ENCODE data around the gene SCUBE3. TPM values are rescaled to one million over a fixed set of nuclear protein-coding genes. Genes with fewer than 3 reads are reported as not detected.

Gene SCUBE3
- total RNA-seq, 1 donor from 2014 or later = 16.3 TPM

- peak overlapping the region; percentile 4 for H3K4me3 Mint-ChIP-seq (ENCODE audit: unreplicated experiment)
- no peaks in the 10 kb centered on the region for H3K27me3 Mint-ChIP-seq (ENCODE audit: unreplicated experiment)
- no peaks in the 10 kb centered on the region for H3K36me3 Mint-ChIP-seq (ENCODE audit: unreplicated experiment)
- no peaks in the 10 kb centered on the region for H3K9me3 Mint-ChIP-seq (ENCODE audit: unreplicated experiment)
- DNase-seq (ENCODE audit: extremely low spot score, unreplicated experiment) = no peak
- no peak for TF ChIP-seq CTCF (IDR thresholded peaks at IDR 0.05)
- H3K4me1 Mint-ChIP-seq (ENCODE audit: unreplicated experiment) = peaks cover 75% of the 10 kb centered on the region
- peak overlapping the region; percentile 90 for H3K27ac Mint-ChIP-seq (ENCODE audit: unreplicated experiment)
Measured at GRCh38 chr6:35181308-35181932, 32.3 kb upstream of the SCUBE3 start.

GRCh38 chr6:35181933-35182612 is 31.7 kb upstream of the SCUBE3 start:
- H3K4me3 Mint-ChIP-seq (ENCODE audit: unreplicated experiment) = no peak overlapping the region
- H3K9me3 Mint-ChIP-seq (ENCODE audit: unreplicated experiment) = no peaks in the 10 kb centered on the region
- no peak for TF ChIP-seq CTCF (IDR thresholded peaks at IDR 0.05)
- H3K36me3 Mint-ChIP-seq (ENCODE audit: unreplicated experiment) = no peaks in the 10 kb centered on the region
- DNase-seq (ENCODE audit: extremely low spot score, unreplicated experiment) = peak; percentile 91
- no peaks in the 10 kb centered on the region for H3K27me3 Mint-ChIP-seq (ENCODE audit: unreplicated experiment)
- H3K4me1 Mint-ChIP-seq (ENCODE audit: unreplicated experiment) = peaks cover 76% of the 10 kb centered on the region
- H3K27ac Mint-ChIP-seq (ENCODE audit: unreplicated experiment) = peak overlapping the region; percentile 90

GRCh38 chr6:35183281-35183680 is 30.5 kb upstream of the SCUBE3 start:
- Mint-ChIP-seq H3K36me3 (ENCODE audit: unreplicated experiment) (no peaks in the 10 kb centered on the region), H3K4me3 (ENCODE audit: unreplicated experiment) (no peak overlapping the region), H3K9me3 (ENCODE audit: unreplicated experiment) (no peaks in the 10 kb centered on the region), H3K4me1 (ENCODE audit: unreplicated experiment) (peaks cover 73% of the 10 kb centered on the region), H3K27me3 (ENCODE audit: unreplicated experiment) (no peaks in the 10 kb centered on the region), H3K27ac (ENCODE audit: unreplicated experiment) (peak overlapping the region; percentile 49)
- DNase-seq (ENCODE audit: extremely low spot score, unreplicated experiment) = no peak
- TF ChIP-seq CTCF (IDR thresholded peaks at IDR 0.05) = no peak

- Mint-ChIP-seq H3K36me3 (ENCODE audit: unreplicated experiment) (no peaks in the 10 kb centered on the region), H3K9me3 (ENCODE audit: unreplicated experiment) (no peaks in the 10 kb centered on the region), H3K4me3 (ENCODE audit: unreplicated experiment) (no peak overlapping the region), H3K27me3 (ENCODE audit: unreplicated experiment) (no peaks in the 10 kb centered on the region), H3K4me1 (ENCODE audit: unreplicated experiment) (peaks cover 67% of the 10 kb centered on the region), H3K27ac (ENCODE audit: unreplicated experiment) (peak overlapping the region; percentile 19)
- DNase-seq (ENCODE audit: extremely low spot score, unreplicated experiment) = no peak
- no peak for TF ChIP-seq CTCF (IDR thresholded peaks at IDR 0.05)
Measured at GRCh38 chr6:35183935-35184334, 29.8 kb upstream of the SCUBE3 start.

- H3K27ac Mint-ChIP-seq (ENCODE audit: unreplicated experiment) = peak overlapping the region; percentile 62
- no peak overlapping the region for H3K4me3 Mint-ChIP-seq (ENCODE audit: unreplicated experiment)
- H3K9me3 Mint-ChIP-seq (ENCODE audit: unreplicated experiment) = no peaks in the 10 kb centered on the region
- H3K36me3 Mint-ChIP-seq (ENCODE audit: unreplicated experiment) = no peaks in the 10 kb centered on the region
- no peak for TF ChIP-seq CTCF (IDR thresholded peaks at IDR 0.05)
- DNase-seq (ENCODE audit: extremely low spot score, unreplicated experiment) = no peak
- H3K4me1 Mint-ChIP-seq (ENCODE audit: unreplicated experiment) = peaks cover 58% of the 10 kb centered on the region
- H3K27me3 Mint-ChIP-seq (ENCODE audit: unreplicated experiment) = no peaks in the 10 kb centered on the region
Measured at GRCh38 chr6:35184580-35185301, 29.0 kb upstream of the SCUBE3 start.
